GM18508 (cell line): ENCODE results near the gene FBXO31.
"Not testable (repeated sequence)": the region's sequence is repeated elsewhere in the genome, so short reads cannot be mapped to it uniquely, and the experiment has no call there.

Experiments
- ATAC-seq: cut with Tn5 transposase; IDR thresholded peaks from one replicate; pipeline ENCODE4 v1.9.1; 2021; ENCODE audit warnings: moderate number of reproducible peaks; ENCODE audit not compliant: insufficient read depth, unreplicated experiment

Gene FBXO31

DNA sequence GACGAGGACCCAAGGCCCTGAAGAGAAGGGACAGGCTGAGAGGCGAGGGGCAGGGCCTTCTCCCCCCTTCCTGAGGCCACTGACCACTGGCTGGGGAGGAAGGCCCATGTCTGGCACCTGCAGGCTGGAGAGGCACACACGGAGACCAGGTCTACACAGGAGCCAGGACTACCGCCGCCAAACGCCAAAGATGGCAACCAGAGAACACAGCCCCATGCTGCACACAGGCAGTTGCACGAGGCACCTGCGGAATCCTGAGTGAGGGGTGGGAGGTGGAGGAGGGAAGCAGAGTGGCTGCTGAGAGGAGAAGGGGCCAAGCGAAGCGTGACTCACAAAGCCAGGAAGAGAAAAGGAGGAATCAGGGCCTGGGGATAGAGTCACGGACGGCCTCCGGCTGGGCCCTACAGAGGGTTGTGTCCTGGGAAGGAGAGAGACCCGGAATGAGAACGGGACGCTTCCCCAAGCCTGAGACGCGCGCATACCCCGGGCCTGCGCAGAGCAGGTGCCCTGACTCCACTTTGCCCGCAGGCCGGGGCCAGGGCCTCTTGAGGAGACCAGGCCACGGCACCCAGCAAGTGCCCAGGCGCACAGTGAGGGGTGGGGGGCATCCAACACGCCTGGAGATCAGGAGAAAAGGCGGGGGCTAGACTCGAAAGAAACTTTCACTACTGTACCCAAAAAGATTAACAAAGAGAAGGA is 37.7 kb downstream of the FBXO31 start:
- no peak for ATAC-seq

GRCh38 chr16:87344931-87345631 is 38.5 kb downstream of the FBXO31 start:
- no peak for ATAC-seq

- ATAC-seq: no peak
These were observed 39.2 kb downstream of the FBXO31 start for GRCh38 chr16:87344165-87344930.

DNA sequence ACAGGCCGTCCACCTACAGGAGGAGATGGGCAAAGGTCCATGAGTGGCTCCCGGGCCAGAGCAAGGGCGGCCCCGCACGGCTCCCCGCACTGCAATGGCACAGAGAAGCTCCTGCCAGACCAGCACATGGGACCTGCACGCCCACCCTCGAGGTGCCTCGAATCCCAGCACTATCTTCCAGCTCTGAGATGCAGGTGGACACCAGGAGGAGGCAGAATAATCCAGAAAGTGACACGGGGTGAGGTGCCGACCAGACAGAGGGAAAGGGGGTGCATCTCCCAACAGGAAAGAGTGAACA is 39.9 kb downstream of the FBXO31 start:
- no peak for ATAC-seq

DNA sequence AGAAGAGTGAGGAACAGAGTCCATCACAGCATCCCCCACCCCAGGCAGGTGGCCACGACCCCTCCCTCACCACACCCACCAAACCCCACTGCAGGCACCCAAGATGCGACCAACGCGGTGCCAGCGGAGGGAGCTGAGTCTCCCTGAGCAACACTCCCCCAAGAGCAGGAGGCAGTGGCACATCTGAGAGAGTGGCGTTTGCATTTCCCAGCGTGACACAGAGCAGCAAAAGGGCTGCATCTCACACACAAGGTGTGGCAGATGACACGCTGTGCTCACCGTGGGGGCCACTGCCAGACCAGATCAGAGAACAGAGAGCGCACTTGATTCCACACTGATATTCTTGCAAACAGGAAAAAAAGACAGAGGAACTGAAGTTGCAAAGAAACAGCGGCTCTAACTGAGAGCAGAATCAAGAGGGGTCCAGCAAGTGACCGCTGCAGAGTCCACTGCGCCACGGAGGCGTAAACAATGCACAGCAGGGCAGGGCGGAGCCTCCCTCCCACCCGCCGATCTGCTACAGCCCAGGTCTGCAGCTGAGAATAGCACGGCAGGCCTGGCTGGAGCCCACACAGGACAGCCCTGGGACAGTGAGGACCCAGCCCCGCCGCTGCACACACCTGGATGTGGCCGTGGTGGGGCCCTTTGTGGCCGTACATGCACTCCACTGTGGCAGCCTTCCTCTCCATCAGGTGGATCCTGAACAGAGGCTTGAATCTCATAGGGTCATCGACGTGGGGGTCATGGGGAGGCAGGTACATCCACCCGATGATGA is 40.4 kb downstream of the FBXO31 start:
- no peak for ATAC-seq

DNA sequence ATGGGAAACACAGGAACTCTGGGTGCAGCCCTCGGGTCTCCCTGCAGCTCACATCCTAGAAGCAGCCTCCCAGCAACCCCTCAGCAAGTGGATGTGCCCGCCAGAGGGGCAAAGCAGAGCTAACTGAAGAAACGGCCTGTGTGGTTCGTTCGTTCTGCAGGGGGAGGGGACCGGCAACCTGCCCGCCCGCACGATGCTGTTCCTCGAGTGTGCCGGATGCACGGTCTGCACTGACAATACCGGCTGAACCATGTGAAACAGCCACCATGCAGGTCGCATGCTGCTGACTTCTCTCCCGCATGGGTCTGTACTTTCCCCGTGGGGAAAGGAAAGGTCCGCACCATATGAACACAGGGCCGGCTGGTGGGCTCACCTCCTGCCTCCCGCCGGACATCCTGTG is 41.1 kb downstream of the FBXO31 start:
- no peak for ATAC-seq

- ATAC-seq: no peak
These were observed 43.4 kb downstream of the FBXO31 start for GRCh38 chr16:87340198-87340597.

- not testable (repeated sequence) for ATAC-seq
These were observed 43.9 kb downstream of the FBXO31 start for GRCh38 chr16:87339724-87340105.

DNA sequence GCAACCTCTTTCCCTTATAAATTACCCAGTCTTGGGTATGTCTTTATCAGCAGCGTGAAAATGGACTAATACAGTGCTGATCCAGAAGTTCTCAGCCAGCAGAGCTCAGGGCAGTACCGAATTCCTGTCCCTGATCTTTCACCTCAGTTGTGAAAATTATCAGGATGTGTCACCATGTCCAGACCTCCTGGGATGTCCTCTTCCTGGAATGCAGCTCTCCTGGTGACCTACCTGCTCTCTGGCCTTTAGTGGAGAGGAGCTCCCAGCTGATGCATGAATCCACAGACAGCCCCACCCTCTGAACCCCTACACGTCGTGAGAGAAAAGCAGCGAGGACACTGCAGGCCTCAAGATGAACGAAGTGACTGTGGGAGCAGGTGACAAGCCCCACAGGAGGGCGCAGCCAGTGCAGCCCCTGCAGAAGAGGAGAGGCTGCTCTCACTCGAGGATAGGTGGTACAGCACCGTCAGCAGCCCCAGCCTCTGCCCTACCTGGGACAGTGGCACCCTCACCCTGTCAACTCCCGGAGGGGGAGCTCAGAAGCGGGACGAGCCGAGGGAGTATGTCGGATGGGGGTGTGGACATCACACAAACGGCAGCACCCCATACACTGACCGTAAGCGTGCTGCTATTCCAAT is 44.4 kb downstream of the FBXO31 start:
- no peak for ATAC-seq

DNA sequence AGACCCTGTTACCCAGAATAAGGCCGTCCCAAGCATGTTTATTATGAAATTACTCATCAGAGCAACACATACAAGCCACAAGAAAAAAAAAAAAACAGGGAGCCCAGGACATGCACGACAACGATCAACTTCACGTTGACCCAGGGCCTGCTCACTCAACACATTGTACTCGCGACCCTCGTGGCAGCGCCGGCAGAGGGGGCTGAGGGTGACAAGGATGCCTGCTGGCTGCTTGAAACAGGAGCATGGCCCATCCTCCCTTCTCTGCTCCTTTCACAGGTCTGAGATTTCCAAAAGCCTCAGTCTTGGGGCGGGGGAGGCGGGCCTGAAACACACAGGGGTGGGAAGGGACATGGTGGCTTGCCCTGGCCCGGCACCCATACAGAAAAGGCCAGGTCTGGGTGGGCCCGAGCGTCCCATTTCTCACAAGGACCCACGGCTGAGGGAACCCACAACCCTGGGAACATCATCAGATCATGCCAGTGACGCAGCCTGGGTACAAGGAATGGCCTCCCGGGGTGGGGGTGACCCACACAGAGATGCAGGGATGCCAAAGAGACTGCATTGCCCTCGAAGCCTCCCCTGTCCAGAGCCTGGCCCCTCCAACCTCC is 45.3 kb downstream of the FBXO31 start:
- ATAC-seq: no peak

- no peak for ATAC-seq
These were observed 46.3 kb downstream of the FBXO31 start for GRCh38 chr16:87337262-87337771.

GRCh38 chr16:87336434-87337240 is 46.9 kb downstream of the FBXO31 start:
- ATAC-seq: no peak

DNA sequence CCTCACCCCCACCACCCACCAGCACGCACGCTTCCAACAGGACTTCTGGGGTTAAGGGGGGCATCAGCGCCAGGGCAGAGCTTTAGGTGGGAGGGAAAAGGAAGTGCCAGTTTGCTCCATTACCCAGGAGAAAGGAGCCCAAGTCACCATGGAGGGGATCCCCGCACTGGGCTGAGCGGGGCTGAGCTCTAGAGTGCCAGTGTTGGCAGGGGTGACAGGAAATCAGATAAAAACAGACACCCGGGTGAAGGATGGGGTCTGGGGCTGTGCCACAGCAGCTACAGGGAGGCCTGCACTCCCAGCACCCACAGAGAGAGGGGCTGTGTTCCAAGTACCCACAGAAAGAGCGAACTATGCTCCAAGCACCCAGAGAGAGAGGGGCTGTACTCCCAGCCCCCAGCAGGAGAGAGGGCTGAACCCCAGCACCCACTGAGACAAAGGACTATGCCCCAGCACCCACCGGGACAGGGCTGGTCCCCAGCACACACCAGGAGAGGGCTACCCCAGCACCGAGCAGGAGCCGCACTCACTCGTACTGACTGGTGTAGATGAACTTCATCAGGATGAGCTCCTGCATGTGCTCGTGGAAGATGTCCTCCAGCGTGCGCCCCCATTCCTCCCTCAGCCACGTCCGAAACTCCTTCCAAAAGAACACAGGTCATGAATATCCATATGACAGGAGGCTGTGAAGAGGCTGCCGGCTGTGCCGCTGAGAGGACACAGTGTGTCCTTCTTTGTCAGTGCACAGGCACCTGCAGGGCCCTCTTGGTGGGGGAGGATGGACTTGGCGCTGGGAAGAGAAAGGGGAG is 47.7 kb downstream of the FBXO31 start:
- ATAC-seq: no peak

GRCh38 chr16:87334651-87335624 is 48.6 kb downstream of the FBXO31 start:
- ATAC-seq: no peak

- no peak for ATAC-seq
These were observed 49.8 kb downstream of the FBXO31 start for GRCh38 chr16:87333581-87334331.

- ATAC-seq: no peak
These were observed 50.5 kb downstream of the FBXO31 start for GRCh38 chr16:87333101-87333500.
